Prostate gland (tissue), 2 donors: ENCODE results near the gene STK10.

Source experiments
- POLR2A ChIP-seq: fragments of 450-650 bp; IDR thresholded peaks from one replicate; pipeline ENCODE4 v1.6.1; 2016; ENCODE audit warnings: antibody characterized with exemption, mild to moderate bottlenecking
- POLR2AphosphoS5 ChIP-seq: sonication (generic); formaldehyde crosslinking; IDR thresholded peaks from one replicate; pipeline ENCODE4 v1.6.1; 2017; ENCODE audit warnings: antibody characterized with exemption
- TF ChIP-seq, protein P1 (sequence below), 4 experiments: fragments of 200-600 bp in 2 of 4; fragments of 450-650 bp in 2 of 4; sonication (generic) in 2 of 4; IDR thresholded peaks; 1 replicate in 3 of 4; 2 replicates in 1 of 4; pipeline ENCODE4 v1.5.1; 2016 to 2019; ENCODE audit warnings: antibody characterized with exemption in 4 of 4, mild to moderate bottlenecking in 2 of 4, moderate library complexity in 2 of 4

GRCh38 chr5:172123269-172123692 lies 64.7 kb downstream of the STK10 start:
- TF ChIP-seq, protein P1, sequence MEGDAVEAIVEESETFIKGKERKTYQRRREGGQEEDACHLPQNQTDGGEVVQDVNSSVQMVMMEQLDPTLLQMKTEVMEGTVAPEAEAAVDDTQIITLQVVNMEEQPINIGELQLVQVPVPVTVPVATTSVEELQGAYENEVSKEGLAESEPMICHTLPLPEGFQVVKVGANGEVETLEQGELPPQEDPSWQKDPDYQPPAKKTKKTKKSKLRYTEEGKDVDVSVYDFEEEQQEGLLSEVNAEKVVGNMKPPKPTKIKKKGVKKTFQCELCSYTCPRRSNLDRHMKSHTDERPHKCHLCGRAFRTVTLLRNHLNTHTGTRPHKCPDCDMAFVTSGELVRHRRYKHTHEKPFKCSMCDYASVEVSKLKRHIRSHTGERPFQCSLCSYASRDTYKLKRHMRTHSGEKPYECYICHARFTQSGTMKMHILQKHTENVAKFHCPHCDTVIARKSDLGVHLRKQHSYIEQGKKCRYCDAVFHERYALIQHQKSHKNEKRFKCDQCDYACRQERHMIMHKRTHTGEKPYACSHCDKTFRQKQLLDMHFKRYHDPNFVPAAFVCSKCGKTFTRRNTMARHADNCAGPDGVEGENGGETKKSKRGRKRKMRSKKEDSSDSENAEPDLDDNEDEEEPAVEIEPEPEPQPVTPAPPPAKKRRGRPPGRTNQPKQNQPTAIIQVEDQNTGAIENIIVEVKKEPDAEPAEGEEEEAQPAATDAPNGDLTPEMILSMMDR (IDR thresholded peaks at IDR 0.05) = no peak
- TF ChIP-seq POLR2AphosphoS5 (no peak), POLR2A (no peak)
